Measurements from ENCODE around the gene MT1B. TPM values are rescaled to one million over a fixed set of nuclear protein-coding genes. Genes with fewer than 3 reads are reported as not detected.

MT1B gene
- total and polyA plus RNA-seq, 7 experiments from 2014 or later = not detected

DNA sequence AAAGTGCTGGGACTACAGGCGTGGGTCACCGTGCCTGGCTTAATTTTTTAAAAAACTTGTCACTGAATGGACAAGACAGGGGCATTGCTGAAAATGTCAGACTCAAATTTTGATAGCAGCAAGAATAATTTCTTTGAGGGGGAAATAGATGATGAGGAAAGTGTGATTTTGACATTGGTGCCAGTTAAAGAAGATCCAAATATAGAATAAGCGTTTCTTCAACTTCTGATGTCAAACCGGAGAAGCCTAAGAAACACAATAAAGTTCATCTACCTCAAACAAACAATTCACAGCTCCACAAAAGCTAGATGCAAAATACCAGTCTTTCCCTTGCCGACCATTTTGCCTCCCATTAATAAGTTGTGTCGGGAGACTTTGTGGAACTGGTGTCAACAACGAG, 35.1 kb downstream of the MT1B start:
- POLR2A ChIA-PET = interaction anchor here (1.6 kb wide), 1 partner anchor 9 kb away, joined by 3 read pairs; no protein-coding TSS in a partner anchor
- no peak for ATAC-seq
- Mint-ChIP-seq H3K4me1 (peaks cover 0 to 22% (median 19%) of the 10 kb centered on the region in 7 donors), H3K4me3 (no peak overlapping the region), H3K27me3 (peaks cover 0 to 16% (median 0%) of the 10 kb centered on the region in 5 donors), H3K36me3 (peaks cover 0 to 17% (median 13%) of the 10 kb centered on the region in 5 donors), H3K27ac (no peak overlapping the region), H3K9me3 (peaks cover 0 to 11% (median 4%) of the 10 kb centered on the region in 11 donors)
- Histone ChIP-seq H3K4me1 (ENCODE audit: control insufficient read depth in 2 of 2, insufficient read depth in 2 of 2, low read length in 2 of 2) (peaks cover 9 to 13% of the 10 kb centered on the region in 2 donors), H3K27ac (ENCODE audit: low read depth, low read length) (no peak overlapping the region), H3K27me3 (ENCODE audit: control insufficient read depth in 2 of 2, insufficient read depth in 2 of 2, low read length in 2 of 2) (no peaks in the 10 kb centered on the region), H3K4me3 (ENCODE audit: low read length) (no peak overlapping the region), H3K36me3 (ENCODE audit: control insufficient read depth in 2 of 3, insufficient read depth in 3 of 3, low read length in 3 of 3) (no peaks in the 10 kb centered on the region), H3K9me3 (ENCODE audit: control insufficient read depth in 2 of 3, low read length in 3 of 3) (no peaks in the 10 kb centered on the region)
- intact Hi-C loops (cut with micrococcal nuclease) = no loop called here
- DNase-seq = no peak
- CTCF ChIA-PET = no interaction called here

GRCh38 chr16:56688762-56689161, 37.1 kb downstream of the MT1B start:
- no peaks in the 10 kb centered on the region for H3K9me3 ChIP-seq (ENCODE audit: control insufficient read depth in 2 of 3, low read length in 3 of 3)
- H3K36me3 Mint-ChIP-seq = peaks cover 0 to 16% (median 13%) of the 10 kb centered on the region in 5 donors
- no peak overlapping the region for H3K4me3 Mint-ChIP-seq
- no peaks in the 10 kb centered on the region for H3K4me1 ChIP-seq (ENCODE audit: control insufficient read depth in 2 of 2, insufficient read depth in 2 of 2, low read length in 2 of 2)
- H3K27me3 ChIP-seq (ENCODE audit: control insufficient read depth in 2 of 2, insufficient read depth in 2 of 2, low read length in 2 of 2) = no peaks in the 10 kb centered on the region
- no peaks in the 10 kb centered on the region for H3K36me3 ChIP-seq (ENCODE audit: control insufficient read depth in 2 of 3, insufficient read depth in 3 of 3, low read length in 3 of 3)
- POLR2A ChIA-PET = no interaction called here
- H3K4me3 ChIP-seq (ENCODE audit: low read length) = no peak overlapping the region
- no peak for DNase-seq
- H3K27me3 Mint-ChIP-seq = peaks cover 0 to 16% (median 0%) of the 10 kb centered on the region in 5 donors
- peaks cover 0 to 11% (median 4%) of the 10 kb centered on the region in 11 donors for H3K9me3 Mint-ChIP-seq
- no peak overlapping the region for H3K27ac ChIP-seq (ENCODE audit: low read depth, low read length)
- H3K4me1 Mint-ChIP-seq = peaks cover 0 to 9% (median 6%) of the 10 kb centered on the region in 7 donors
- CTCF ChIA-PET = no interaction called here
- ATAC-seq = no peak
- intact Hi-C loops (cut with micrococcal nuclease) = no loop called here
- no peak overlapping the region for H3K27ac Mint-ChIP-seq

DNA sequence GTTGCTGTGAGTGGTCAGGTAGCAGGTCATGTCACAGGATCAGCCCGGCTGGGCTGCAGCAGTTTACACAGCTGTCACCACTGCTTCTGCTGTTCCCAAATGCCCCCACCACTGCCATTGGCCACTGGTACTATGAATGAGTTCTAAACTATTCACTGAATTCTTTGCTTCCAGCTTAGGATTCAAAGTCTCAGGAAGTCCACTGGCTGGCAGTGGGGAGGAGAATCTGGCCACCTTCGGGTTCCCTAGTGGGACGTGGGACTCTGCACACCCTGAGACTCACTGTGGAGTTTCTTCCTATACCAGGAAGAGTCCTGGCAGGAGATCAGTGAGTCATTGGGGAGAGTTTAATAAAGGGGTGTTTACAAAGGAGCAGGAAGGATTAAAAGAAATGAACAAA, 37.5 kb downstream of the MT1B start:
- DNase-seq (no peak), ATAC-seq (no peak)
- Mint-ChIP-seq H3K9me3 (peaks cover 0 to 11% (median 4%) of the 10 kb centered on the region in 11 donors), H3K27ac (no peak overlapping the region), H3K36me3 (peaks cover 0 to 13% (median 12%) of the 10 kb centered on the region in 5 donors), H3K27me3 (peaks cover 0 to 16% (median 0%) of the 10 kb centered on the region in 5 donors), H3K4me1 (peaks cover 0 to 7% (median 2%) of the 10 kb centered on the region in 7 donors), H3K4me3 (no peak overlapping the region)
- CTCF ChIA-PET = no interaction called here
- H3K27me3 ChIP-seq (ENCODE audit: control insufficient read depth in 2 of 2, insufficient read depth in 2 of 2, low read length in 2 of 2) = no peaks in the 10 kb centered on the region
- no peak overlapping the region for H3K27ac ChIP-seq (ENCODE audit: low read depth, low read length)
- POLR2A ChIA-PET = no interaction called here
- H3K9me3 ChIP-seq (ENCODE audit: control insufficient read depth in 2 of 3, low read length in 3 of 3) = no peaks in the 10 kb centered on the region
- no peaks in the 10 kb centered on the region for H3K4me1 ChIP-seq (ENCODE audit: control insufficient read depth in 2 of 2, insufficient read depth in 2 of 2, low read length in 2 of 2)
- intact Hi-C loops (cut with micrococcal nuclease) = no loop called here
- H3K4me3 ChIP-seq (ENCODE audit: low read length) = no peak overlapping the region
- no peaks in the 10 kb centered on the region for H3K36me3 ChIP-seq (ENCODE audit: control insufficient read depth in 2 of 3, insufficient read depth in 3 of 3, low read length in 3 of 3)

- POLR2A ChIA-PET = no interaction called here
- Histone ChIP-seq H3K4me1 (ENCODE audit: control insufficient read depth in 2 of 2, insufficient read depth in 2 of 2, low read length in 2 of 2) (no peaks in the 10 kb centered on the region), H3K27ac (ENCODE audit: low read depth, low read length) (no peak overlapping the region), H3K9me3 (ENCODE audit: control insufficient read depth in 2 of 3, low read length in 3 of 3) (no peaks in the 10 kb centered on the region), H3K4me3 (ENCODE audit: low read length) (no peak overlapping the region), H3K27me3 (ENCODE audit: control insufficient read depth in 2 of 2, insufficient read depth in 2 of 2, low read length in 2 of 2) (no peaks in the 10 kb centered on the region), H3K36me3 (ENCODE audit: control insufficient read depth in 2 of 3, insufficient read depth in 3 of 3, low read length in 3 of 3) (no peaks in the 10 kb centered on the region)
- no peak for DNase-seq
- no peak overlapping the region for H3K27ac Mint-ChIP-seq
- no peak overlapping the region for H3K4me3 Mint-ChIP-seq
- peaks cover 0 to 3% (median 0%) of the 10 kb centered on the region in 7 donors for H3K4me1 Mint-ChIP-seq
- no peak for ATAC-seq
- CTCF ChIA-PET = no interaction called here
- peaks cover 0 to 11% (median 4%) of the 10 kb centered on the region in 11 donors for H3K9me3 Mint-ChIP-seq
- intact Hi-C loops (cut with micrococcal nuclease) = no loop called here
- peaks cover 0 to 18% (median 0%) of the 10 kb centered on the region in 5 donors for H3K27me3 Mint-ChIP-seq
- peaks cover 0 to 13% (median 9%) of the 10 kb centered on the region in 5 donors for H3K36me3 Mint-ChIP-seq
Measured at GRCh38 chr16:56690420-56691122, 38.9 kb downstream of the MT1B start.

- peaks cover 0 to 8% (median 0%) of the 10 kb centered on the region in 11 donors for H3K9me3 Mint-ChIP-seq
- H3K36me3 Mint-ChIP-seq = peaks cover 0 to 6% (median 4%) of the 10 kb centered on the region in 5 donors
- H3K4me3 Mint-ChIP-seq = no peak overlapping the region
- DNase-seq (no peak), ATAC-seq (no peak)
- H3K27ac Mint-ChIP-seq = no peak overlapping the region
- H3K27ac ChIP-seq (ENCODE audit: low read depth, low read length) = no peak overlapping the region
- H3K4me1 ChIP-seq (ENCODE audit: control insufficient read depth in 2 of 2, insufficient read depth in 2 of 2, low read length in 2 of 2) = no peaks in the 10 kb centered on the region
- no peak overlapping the region for H3K4me3 ChIP-seq (ENCODE audit: low read length)
- peaks cover 0 to 3% (median 0%) of the 10 kb centered on the region in 7 donors for H3K4me1 Mint-ChIP-seq
- no peaks in the 10 kb centered on the region for H3K36me3 ChIP-seq (ENCODE audit: control insufficient read depth in 2 of 3, insufficient read depth in 3 of 3, low read length in 3 of 3)
- POLR2A ChIA-PET = no interaction called here
- H3K27me3 Mint-ChIP-seq = peaks cover 0 to 20% (median 0%) of the 10 kb centered on the region in 5 donors
- CTCF ChIA-PET = no interaction called here
- H3K9me3 ChIP-seq (ENCODE audit: control insufficient read depth in 2 of 3, low read length in 3 of 3) = no peaks in the 10 kb centered on the region
- no peaks in the 10 kb centered on the region for H3K27me3 ChIP-seq (ENCODE audit: control insufficient read depth in 2 of 2, insufficient read depth in 2 of 2, low read length in 2 of 2)
- intact Hi-C loops (cut with micrococcal nuclease) = no loop called here
Measured at GRCh38 chr16:56691885-56692284, 40.2 kb downstream of the MT1B start.

- H3K27ac Mint-ChIP-seq = no peak overlapping the region
- intact Hi-C loops (cut with micrococcal nuclease) = no loop called here
- no peak overlapping the region for H3K4me3 Mint-ChIP-seq
- Histone ChIP-seq H3K36me3 (ENCODE audit: control insufficient read depth in 2 of 3, insufficient read depth in 3 of 3, low read length in 3 of 3) (no peaks in the 10 kb centered on the region), H3K27ac (ENCODE audit: low read depth, low read length) (no peak overlapping the region), H3K9me3 (ENCODE audit: control insufficient read depth in 2 of 3, low read length in 3 of 3) (no peaks in the 10 kb centered on the region), H3K27me3 (ENCODE audit: control insufficient read depth in 2 of 2, insufficient read depth in 2 of 2, low read length in 2 of 2) (no peaks in the 10 kb centered on the region), H3K4me1 (ENCODE audit: control insufficient read depth in 2 of 2, insufficient read depth in 2 of 2, low read length in 2 of 2) (no peaks in the 10 kb centered on the region), H3K4me3 (ENCODE audit: low read length) (no peak overlapping the region)
- ATAC-seq (no peak), DNase-seq (no peak)
- H3K9me3 Mint-ChIP-seq = peaks cover 0 to 18% (median 4%) of the 10 kb centered on the region in 11 donors
- POLR2A ChIA-PET = interaction anchor here (0.8 to 2.9 kb wide), 4 partner anchors 8 to 19 kb away, joined by 3 to 12 read pairs (median 4); partner anchors contain the start of gene MT1X
- H3K36me3 Mint-ChIP-seq = peaks cover 0 to 4% (median 0%) of the 10 kb centered on the region in 5 donors
- peaks cover 0 to 6% (median 0%) of the 10 kb centered on the region in 5 donors for H3K27me3 Mint-ChIP-seq
- CTCF ChIA-PET = interaction anchor here (0.6 to 2.4 kb wide), 2 partner anchors 119 to 365 kb away, joined by 3 to 10 read pairs; no protein-coding TSS in a partner anchor
- no peaks in the 10 kb centered on the region for H3K4me1 Mint-ChIP-seq
Measured at GRCh38 chr16:56695246-56695645, 43.6 kb downstream of the MT1B start.
